Urinary bladder (tissue), 4 donors: ENCODE results near the gene BCL2L2. TPM values are rescaled to one million over a fixed set of nuclear protein-coding genes. Genes with fewer than 3 reads are reported as not detected.

ENCODE experiments used
- DNase-seq: peaks from one replicate; pipeline ENCODE4 v3.0.0-alpha.2; 2015; ENCODE audit errors: extremely low spot score
- H3K27ac ChIP-seq: one replicate; pipeline ENCODE4 v1.5.1; 2013; ENCODE audit warnings: low read depth, mild to moderate bottlenecking, moderate library complexity
- H3K36me3 ChIP-seq: one replicate; pipeline ENCODE4 v1.6.1; 2013; ENCODE audit warnings: mild to moderate bottlenecking, moderate library complexity; ENCODE audit not compliant: insufficient read depth
- H3K4me1 ChIP-seq: one replicate; pipeline ENCODE4 v1.6.1; 2013; ENCODE audit warnings: mild to moderate bottlenecking, moderate library complexity; ENCODE audit not compliant: insufficient read depth
- H3K4me3 ChIP-seq: one replicate; pipeline ENCODE4 v1.5.1; 2013; ENCODE audit warnings: low read depth, low read length
- WGBS: extraction: QIAGEN DNeasy Blood & Tissue Kit; methylation state at CpG from one replicate; pipeline ENCODE4 v1.1.7; 2013; 5-methylcytosine and 5-hydroxymethylcytosine counted together
- polyA plus RNA-seq: library from polyadenylated mRNA; stranded (reverse); fragments of 200-250 nt; gene quantifications from one replicate; pipeline ENCODE4 v1.2.3, GENCODE V29; 2013
- total RNA-seq: library from RNA; depleted of rRNA; stranded (reverse); fragments of >200 nt; gene quantifications from one replicate; pipeline ENCODE4 v1.2.3, GENCODE V29; 2014
- donor health status: healthy with polysubstance abuse.
- donor health status: healthy.

BCL2L2 gene
- total and polyA plus RNA-seq, 2 donors, result 19.2 to 118 TPM

DNA sequence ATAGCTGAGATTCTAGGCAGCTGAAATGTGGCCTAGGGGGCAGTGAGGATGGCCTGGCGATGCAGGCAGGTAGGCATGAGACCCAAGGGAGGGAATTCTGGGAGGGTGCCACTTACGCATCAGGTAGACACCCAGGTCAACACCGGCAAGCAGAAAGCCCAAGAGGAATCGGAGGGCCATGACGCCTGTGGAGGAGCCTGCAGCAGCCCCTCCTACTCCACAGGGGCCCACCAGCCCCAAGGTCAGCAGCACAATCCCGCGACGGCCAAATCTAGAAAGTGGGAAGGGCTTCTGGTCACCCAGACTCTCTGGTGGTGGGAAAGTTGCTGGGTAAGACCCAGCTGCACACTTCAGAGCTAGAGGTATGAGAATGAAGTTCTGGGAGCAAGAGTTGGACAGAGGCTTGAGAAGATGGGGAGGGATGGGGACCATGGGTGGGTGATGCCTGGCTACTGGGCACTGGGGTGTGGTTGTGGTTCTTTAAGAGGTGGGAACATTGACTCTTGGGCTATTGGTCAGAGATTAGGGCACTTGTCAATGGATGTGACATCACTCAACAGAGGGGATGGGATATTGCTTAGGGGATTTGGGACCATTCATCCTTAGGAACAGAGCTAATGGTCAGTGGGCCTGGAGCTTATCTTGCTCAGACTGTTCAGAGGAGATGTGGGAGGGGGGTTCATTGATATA lies 42.7 kb downstream of the BCL2L2 start:
- Histone ChIP-seq H3K27ac (no peak overlapping the region), H3K36me3 (no peaks in the 10 kb centered on the region), H3K4me3 (no peak overlapping the region), H3K4me1 (peaks cover 2% of the 10 kb centered on the region)
- DNase-seq, result no peak
- WGBS, result 91% methylated on average over 8 of the region's 8 CpGs

DNA sequence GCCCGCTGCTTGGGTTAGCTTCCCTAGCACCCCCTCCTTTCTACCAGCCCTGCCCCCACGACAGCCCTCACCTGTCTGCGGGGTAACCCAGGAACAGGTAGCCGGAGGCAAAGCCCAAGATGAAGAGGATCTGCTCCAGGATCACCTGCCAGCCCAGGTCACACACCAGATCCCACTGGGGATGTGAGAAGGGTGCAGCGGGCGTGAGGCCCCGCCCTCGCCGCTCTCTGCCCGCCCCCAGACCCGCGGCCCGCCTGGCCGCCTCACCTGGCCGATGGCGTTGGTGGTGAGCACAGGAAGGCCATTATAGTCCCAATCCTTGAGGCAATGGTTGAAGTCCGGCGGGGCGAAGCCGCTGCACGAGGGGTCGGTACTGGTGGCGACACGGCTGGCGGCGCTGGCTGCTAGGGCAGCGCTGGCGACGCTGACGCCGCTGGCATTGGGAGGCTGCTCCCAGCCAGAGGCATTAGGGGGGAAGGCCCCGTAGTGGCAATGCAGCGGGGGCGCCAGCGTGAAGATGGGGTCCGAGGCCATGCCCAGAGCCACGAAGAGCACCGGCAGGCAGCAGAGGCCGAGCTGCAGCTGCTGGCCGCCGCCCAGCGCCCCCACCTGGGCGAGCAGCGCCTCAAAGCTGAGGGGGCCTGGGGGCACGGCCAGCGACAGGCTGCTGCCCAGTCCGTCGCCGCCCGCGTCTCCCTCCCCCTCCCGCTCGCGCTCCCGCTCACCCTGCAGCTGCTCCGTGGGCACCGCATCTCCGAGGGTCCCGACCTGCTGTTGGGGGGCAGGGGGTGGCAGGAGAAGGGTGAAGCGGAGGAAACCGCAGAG lies 45.3 kb downstream of the BCL2L2 start:
- H3K4me3 ChIP-seq, result peak overlapping the region; percentile 65
- H3K36me3 ChIP-seq, result no peaks in the 10 kb centered on the region
- H3K27ac ChIP-seq, result no peak overlapping the region
- no peak for DNase-seq
- peaks cover 2% of the 10 kb centered on the region for H3K4me1 ChIP-seq
- WGBS, result 7% methylated on average over 61 of the region's 61 CpGs

DNA sequence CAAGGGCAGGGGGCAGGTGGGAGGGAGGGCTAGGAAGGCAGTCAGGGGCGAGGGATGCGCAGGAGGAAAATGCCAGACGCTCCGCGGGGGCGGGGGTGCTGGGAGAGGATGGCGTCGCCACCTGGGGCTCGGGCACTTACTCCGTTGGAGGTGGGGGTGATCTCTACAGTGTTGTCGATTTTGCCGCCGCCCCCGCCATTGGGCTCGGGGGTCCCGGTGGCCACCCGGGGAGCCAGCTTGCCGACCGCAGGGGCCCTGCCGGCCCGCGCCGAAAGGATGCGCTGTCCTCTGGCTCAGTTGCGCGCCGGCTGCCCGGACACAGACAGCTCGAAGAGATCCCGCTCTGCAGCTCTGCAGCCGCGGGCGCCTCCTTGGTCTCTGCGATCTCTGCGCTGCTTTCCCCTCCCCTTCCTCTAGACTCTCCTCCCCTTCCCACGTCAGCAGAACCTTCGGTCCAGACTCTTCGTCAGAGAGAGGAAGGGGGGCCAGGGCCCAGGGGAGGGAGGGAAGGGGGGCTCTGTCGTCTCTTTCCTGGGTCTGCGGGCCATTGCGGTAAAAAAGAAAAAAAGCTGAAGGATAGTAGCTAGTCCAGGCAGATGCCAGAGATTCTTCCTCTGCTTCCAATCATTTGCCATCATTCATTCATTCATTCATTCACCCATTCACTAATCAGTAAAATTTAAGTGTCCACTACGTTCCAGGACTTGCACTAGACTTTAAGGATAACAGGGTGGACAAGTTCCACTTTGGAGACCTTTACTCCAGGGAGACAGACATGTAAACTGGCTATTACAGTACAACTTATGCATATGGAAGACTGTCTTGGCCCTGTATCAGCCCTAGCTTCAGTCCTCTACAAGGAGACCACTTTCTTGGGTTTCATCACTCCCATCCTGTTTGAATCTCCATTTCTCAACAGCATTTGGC lies 46.1 kb downstream of the BCL2L2 start, which contains the start of gene SLC22A17:
TSS of gene SLC22A17 (minus strand) at position 382 of the 927 bp plus-strand sequence.
- Histone ChIP-seq H3K4me3 (peak within 1 kb of the TSS; percentile 65), H3K27ac (no peak within 1 kb of the TSS), H3K4me1 (peaks cover 2% of the 10 kb centered on the region), H3K36me3 (no peaks in the 10 kb centered on the region)
- DNase-seq, result peak; percentile 90
- under 1% methylated on average over 42 of the region's 42 CpGs for WGBS

DNA sequence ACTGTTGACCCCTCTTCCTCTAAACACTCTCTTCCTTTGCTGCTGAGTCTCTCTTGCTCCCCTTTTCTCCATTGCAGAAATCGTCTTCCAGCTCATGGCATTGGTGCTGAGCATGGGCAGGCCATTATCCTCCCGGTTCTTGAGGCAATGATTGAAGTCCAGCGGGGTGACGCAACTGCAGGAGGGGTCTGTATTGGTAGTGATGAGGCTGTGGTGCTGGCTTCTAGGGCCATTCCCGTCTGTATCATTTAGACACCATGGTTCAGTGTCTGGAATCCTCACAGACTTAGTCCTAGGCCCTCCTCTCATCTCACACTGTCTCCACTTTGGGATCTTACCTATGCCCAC lies 46.8 kb downstream of the BCL2L2 start:
- WGBS, result 71% methylated on average over 5 of the region's 5 CpGs
- Histone ChIP-seq H3K4me1 (peaks cover 2% of the 10 kb centered on the region), H3K4me3 (no peak overlapping the region), H3K36me3 (no peaks in the 10 kb centered on the region), H3K27ac (no peak overlapping the region)
- DNase-seq, result no peak

DNA sequence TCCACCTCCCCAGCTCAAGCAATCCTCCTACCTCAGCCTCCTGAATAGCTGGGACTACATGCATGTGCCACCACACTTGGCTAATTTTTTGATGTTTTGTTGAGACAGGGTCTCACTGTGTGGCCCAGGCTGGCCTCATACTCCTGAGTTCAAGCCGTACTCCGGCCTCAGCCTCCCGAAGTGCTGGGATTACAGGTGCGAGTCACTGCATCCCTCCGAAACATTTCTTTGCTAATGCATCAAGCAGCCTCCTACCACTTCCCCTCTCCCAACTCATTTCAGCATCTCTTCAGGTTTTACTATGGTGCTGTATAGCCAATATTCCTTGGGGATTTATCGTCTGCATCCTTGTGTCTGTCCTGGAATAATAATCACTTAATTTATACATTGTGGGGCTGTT lies 48.4 kb downstream of the BCL2L2 start:
- DNase-seq, result no peak
- no peak overlapping the region for H3K4me3 ChIP-seq
- WGBS, result 82% methylated on average over 6 of the region's 6 CpGs
- no peak overlapping the region for H3K27ac ChIP-seq
- no peaks in the 10 kb centered on the region for H3K36me3 ChIP-seq
- peaks cover 2% of the 10 kb centered on the region for H3K4me1 ChIP-seq

DNA sequence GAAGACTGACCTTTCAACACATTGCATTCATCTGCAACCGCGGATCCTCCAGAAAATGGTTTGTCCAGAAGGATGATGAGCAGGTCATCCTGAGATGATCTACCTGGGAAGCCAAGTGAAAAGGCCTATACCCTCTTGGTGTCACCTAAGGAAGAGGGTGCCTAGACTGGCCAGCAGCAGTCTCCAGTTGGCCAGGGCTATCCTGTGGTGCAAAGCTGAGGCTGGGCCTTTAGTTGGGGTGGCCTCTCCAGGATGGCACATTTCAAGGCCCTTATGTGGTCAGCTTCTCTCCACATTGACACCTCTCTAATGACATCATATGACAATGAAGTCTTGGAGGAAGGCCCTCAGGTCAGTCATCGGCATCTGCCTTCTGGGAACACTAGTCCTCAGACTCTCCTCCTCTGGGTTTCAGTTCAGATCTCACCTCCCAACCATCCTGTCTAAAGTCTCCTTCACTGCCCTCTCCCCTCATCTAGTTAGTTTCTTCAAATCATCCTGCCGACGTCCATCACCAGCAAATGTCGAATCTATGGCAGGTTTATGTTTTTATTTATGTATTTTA lies 49.3 kb downstream of the BCL2L2 start:
- DNase-seq, result no peak
- 86% methylated on average over 6 of the region's 6 CpGs for WGBS
- Histone ChIP-seq H3K36me3 (no peaks in the 10 kb centered on the region), H3K4me1 (peaks cover 2% of the 10 kb centered on the region), H3K27ac (no peak overlapping the region), H3K4me3 (no peak overlapping the region)

DNA sequence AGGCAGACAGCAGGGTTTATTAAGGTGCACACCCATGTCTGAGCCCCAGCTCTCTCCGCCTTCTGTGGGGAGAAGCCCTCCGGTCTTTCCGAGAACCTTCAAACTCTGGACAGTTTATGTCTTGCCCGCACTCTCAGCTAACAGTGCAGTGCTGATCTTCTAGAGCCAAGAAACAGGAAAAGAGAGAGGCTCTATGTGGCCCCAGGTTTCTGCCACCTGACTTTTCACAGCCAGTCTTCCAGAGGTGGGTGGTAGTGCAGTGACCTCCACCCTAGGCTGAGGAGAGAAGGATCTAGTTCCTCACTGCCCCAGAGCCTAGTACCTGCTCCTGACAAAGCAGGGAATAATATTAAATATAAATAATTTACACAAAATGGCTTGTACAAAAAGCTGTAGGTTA lies 50.0 kb downstream of the BCL2L2 start:
- Histone ChIP-seq H3K4me1 (peaks cover 3% of the 10 kb centered on the region), H3K36me3 (no peaks in the 10 kb centered on the region), H3K4me3 (no peak overlapping the region), H3K27ac (no peak overlapping the region)
- 92% methylated on average over 4 of the region's 4 CpGs for WGBS
- DNase-seq, result no peak

DNA sequence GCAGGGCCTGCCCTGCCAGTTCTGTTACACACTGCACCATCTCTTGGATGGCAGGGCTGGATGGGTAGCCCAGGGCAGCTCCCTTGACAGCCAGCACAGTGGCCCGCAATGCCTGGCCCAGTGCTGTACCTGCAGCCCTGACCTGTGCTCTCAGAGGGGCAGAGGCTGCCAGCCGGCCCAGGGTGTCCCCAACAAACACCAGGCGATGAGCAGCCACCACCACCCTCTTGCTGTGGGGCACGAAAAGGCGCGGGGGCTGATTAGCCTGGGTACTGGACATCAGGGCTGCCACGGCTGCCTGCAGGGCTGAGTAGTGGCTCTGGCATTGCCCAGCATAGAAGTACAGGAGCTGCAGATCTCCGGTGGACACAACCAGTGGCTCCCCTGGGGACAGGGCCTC lies 50.6 kb downstream of the BCL2L2 start:
- Histone ChIP-seq H3K4me1 (peaks cover 1% of the 10 kb centered on the region), H3K4me3 (no peak overlapping the region), H3K27ac (no peak overlapping the region), H3K36me3 (no peaks in the 10 kb centered on the region)
- DNase-seq, result no peak
- WGBS, result 90% methylated on average over 8 of the region's 8 CpGs

DNA sequence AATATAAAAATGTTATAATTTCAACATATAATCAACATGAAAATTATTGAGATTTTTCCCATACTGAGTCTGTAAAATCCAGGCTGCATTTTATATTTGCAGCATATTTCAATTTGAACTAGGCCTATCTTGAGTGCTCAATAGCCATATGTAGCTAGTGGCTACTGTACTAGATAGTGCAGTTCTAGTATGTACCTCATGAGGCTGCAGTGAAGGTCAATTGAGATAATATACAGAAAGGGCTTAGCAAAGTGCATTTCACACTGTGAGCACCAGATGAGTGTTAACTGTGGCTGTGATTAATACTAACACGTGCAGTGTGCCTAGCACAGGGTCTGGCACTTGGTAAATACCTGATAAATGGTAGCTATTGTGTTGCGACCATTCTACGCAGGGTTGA lies 51.4 kb downstream of the BCL2L2 start:
- Histone ChIP-seq H3K36me3 (no peaks in the 10 kb centered on the region), H3K4me1 (peaks cover 1% of the 10 kb centered on the region), H3K27ac (no peak overlapping the region), H3K4me3 (no peak overlapping the region)
- WGBS, result 76% methylated on average over 3 of the region's 3 CpGs
- DNase-seq, result no peak

DNA sequence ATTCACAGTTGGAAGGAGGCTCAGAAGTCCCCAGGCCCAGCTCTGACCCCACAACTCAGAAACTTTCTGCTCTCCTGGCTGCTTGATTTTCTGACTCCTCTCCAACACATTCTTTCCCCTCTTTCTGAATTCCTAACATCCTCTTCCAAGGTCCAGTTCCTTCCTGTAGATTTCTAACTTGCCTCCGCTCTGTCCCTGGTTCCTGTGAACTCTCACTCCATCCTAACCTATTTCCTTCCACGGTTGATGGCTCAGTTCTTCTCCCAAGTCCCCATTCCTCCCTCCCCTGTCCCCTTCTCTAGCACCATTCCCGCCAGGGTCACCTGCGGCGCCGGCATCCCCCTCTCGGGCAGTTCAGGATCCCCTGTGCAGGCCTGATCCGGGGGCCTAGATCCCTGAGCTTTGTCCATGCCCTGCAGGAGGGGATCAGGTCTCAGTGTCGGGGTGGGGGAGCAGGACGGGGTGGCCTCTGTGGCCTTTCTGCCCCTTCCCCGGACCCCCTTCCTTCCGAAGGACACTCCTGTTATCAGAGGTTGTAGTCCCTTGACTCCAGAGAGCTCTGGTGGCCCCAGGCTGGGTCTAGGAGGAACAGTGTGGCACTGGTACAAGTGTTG lies 52.0 kb downstream of the BCL2L2 start:
- DNase-seq, result no peak
- H3K4me1 ChIP-seq, result peaks cover 1% of the 10 kb centered on the region
- no peaks in the 10 kb centered on the region for H3K36me3 ChIP-seq
- WGBS, result 85% methylated on average over 12 of the region's 12 CpGs
- H3K27ac ChIP-seq, result no peak overlapping the region
- H3K4me3 ChIP-seq, result no peak overlapping the region

DNA sequence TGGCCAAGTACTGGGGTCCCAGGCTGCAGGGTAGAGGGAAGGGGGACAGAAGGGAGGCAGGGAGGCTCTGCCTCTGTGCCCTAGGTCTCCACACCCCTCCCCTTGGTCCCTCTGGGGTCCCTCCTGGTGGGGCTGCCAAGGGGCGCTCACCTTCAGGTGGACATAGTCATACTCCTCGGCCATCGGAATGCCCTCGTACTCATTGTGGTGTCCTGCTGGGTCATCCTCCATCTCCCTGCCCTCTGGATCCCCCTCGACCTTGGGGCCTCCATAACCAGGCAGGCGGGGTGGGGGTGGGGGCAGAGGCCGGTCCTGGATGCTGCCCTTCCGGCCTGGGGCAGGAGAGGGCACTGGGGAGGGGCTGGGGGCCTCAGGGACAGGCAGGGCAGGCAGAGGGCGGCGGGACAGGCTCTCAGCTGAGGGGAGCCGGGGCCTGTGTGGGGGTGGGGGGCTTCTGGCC lies 52.6 kb downstream of the BCL2L2 start:
- WGBS, result 77% methylated on average over 11 of the region's 11 CpGs
- Histone ChIP-seq H3K4me3 (no peak overlapping the region), H3K4me1 (peaks cover 1% of the 10 kb centered on the region), H3K27ac (no peak overlapping the region), H3K36me3 (no peaks in the 10 kb centered on the region)
- DNase-seq, result no peak

DNA sequence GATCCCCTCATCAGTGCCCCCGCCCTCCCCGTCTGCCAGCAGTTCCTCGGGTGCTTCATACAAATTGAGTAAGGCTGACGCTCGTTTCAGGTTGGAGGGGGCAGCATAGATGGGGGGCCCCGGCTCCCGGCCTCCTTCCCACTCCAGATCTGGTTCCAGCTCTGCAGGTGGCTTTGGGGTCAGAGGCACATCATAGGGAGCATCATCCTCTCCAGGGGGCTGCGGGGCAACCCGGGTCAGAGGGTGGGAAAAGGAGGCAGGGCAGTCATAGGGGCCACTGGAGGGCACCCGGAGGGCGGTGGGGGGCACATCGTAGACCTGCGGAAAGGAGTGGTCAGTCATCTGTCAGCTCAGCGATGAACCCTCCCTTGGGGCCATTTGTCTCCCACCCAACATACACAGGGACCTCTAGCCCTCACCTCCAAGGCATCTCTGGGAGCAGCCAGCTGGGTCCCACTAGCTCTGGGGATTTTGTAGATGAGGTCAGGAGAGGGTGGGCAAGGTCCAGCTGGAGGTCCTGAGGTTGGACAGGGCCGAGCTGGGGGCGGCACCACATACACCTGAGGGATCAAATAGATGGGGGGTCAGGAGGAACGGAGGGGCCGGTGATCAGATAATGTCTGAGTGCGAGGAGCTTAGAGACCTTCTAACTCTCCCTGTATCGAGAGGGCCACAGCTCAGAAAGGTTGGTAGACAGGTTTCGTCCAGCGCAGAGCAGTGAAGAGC lies 53.3 kb downstream of the BCL2L2 start:
- H3K4me3 ChIP-seq, result no peak overlapping the region
- WGBS, result 86% methylated on average over 22 of the region's 22 CpGs
- H3K27ac ChIP-seq, result no peak overlapping the region
- no peak for DNase-seq
- H3K36me3 ChIP-seq, result no peaks in the 10 kb centered on the region
- peaks cover 1% of the 10 kb centered on the region for H3K4me1 ChIP-seq
